ENCODE data around the gene CPPED1. TPM values are rescaled to one million over a fixed set of nuclear protein-coding genes. Genes with fewer than 3 reads are reported as not detected.

CPPED1 gene
- total RNA-seq, 4 donors from 2014 or later: 7.3 to 24.5 (median 11.8) TPM

DNA sequence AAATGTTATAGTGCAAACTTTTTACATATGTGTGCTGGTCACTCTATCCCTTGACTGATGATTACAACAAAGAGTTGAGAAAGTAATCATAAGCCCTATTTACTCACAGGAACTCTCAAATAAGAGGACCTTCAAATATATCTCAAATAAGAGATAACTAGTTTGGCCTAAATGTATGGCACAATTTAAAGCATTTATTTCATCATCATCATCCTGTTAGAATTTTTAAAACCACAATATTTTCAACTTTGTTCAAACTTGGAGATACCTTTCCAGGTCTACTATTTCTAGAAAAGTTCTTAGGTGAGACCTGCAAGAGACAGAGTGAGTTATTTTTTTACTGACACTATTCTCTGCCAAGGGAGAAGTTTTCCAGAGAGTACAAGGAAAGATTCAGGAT is 5.5 kb downstream of the CPPED1 start:
- Histone ChIP-seq H3K9me3 (no peaks in the 10 kb centered on the region), H3K4me3 (no peak overlapping the region), H3K4me1 (peaks cover 0 to 26% (median 12%) of the 10 kb centered on the region in 3 donors), H3K36me3 (no peaks in the 10 kb centered on the region), H3K27me3 (no peaks in the 10 kb centered on the region), H3K27ac (no peak overlapping the region)
- ATAC-seq: no peak
- no peak for TF ChIP-seq POLR2AphosphoS5 (IDR thresholded peaks at IDR 0.05)
- TF ChIP-seq POLR2A (IDR thresholded peaks at IDR 0.05): no peak
- no peak for TF ChIP-seq EP300 (IDR thresholded peaks at IDR 0.05)
- TF ChIP-seq, protein P1, sequence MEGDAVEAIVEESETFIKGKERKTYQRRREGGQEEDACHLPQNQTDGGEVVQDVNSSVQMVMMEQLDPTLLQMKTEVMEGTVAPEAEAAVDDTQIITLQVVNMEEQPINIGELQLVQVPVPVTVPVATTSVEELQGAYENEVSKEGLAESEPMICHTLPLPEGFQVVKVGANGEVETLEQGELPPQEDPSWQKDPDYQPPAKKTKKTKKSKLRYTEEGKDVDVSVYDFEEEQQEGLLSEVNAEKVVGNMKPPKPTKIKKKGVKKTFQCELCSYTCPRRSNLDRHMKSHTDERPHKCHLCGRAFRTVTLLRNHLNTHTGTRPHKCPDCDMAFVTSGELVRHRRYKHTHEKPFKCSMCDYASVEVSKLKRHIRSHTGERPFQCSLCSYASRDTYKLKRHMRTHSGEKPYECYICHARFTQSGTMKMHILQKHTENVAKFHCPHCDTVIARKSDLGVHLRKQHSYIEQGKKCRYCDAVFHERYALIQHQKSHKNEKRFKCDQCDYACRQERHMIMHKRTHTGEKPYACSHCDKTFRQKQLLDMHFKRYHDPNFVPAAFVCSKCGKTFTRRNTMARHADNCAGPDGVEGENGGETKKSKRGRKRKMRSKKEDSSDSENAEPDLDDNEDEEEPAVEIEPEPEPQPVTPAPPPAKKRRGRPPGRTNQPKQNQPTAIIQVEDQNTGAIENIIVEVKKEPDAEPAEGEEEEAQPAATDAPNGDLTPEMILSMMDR (IDR thresholded peaks at IDR 0.05): no peak

DNA sequence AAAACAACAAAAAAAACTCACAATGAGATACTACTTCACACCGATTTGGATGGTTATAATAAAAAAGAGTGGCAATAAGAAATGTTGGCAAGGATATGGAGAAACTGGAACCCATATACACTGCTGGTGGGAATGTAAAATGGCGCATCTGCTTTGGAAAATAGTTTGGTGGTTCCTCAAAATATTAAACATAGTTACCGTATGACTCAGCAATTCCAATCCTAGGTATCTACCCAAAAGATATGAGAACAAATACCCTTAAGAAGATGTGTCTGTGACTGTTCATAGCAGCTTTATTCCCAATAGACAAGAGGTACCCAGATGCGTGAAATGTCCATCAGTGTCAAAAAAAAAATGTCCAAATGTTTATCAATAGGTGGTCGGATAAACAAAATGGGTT is 7.2 kb downstream of the CPPED1 start:
- Histone ChIP-seq H3K4me1 (peaks cover 0 to 10% (median 0%) of the 10 kb centered on the region in 3 donors), H3K9me3 (no peaks in the 10 kb centered on the region), H3K27ac (no peak overlapping the region), H3K4me3 (no peak overlapping the region), H3K27me3 (no peaks in the 10 kb centered on the region), H3K36me3 (no peaks in the 10 kb centered on the region)
- no peak for ATAC-seq
- TF ChIP-seq POLR2AphosphoS5 (IDR thresholded peaks at IDR 0.05) (no peak), POLR2A (IDR thresholded peaks at IDR 0.05) (no peak)
- TF ChIP-seq, protein P1 (IDR thresholded peaks at IDR 0.05): no peak
- WGBS, 2 donors (ENCODE audit: low coverage in 1 of 2): 86 to 93% methylated on average over 5 of the region's 5 CpGs

DNA sequence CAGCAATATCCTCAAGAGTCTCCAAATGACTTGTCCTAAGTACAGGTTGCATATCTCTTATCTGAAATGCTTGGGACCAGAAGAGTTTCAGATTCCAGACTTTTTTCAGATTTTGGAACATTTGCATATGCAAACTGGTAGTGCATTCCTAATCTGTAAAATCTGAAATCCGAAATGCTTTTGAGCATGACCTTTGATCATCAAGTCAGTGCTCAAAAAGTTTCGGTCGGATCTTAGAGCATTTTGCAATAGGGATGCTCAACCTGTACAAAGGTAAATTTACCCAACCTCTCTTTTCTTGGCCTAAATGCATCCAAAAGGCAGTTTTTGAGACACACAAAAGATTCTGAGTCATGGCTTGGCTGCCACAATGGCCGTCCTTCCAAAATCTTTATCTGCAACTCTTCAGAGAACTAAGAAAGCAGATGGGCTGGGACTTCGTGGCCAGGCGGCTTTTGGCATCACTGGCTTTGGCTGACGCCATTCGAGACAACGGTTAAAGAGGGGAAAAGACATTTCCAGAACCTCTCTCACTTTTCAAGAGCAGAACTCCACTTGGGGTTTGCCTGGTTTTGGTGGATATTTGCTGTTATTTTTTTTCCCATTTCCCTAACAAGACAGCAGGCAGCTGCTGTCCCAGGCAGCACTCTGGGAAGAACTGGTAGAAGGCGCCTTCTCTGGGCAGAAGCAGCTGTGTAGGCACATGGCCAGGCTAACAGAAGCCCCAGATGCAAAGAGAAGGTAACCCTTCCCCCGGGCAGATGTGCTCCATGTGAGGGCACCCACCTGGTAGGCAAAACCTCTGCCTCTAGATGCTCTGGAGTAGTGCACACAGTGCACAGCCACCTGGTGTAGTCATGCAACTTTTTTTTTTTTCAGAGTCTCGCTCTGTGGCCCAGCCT is 8.9 kb downstream of the CPPED1 start:
- 58 to 78% methylated on average over 10 of the region's 12 CpGs for WGBS, 2 donors (ENCODE audit: low coverage in 1 of 2)
- ATAC-seq: no peak
- TF ChIP-seq POLR2A (IDR thresholded peaks at IDR 0.05) (no peak), EP300 (IDR thresholded peaks at IDR 0.05) (no peak), POLR2AphosphoS5 (IDR thresholded peaks at IDR 0.05) (no peak)
- TF ChIP-seq, protein P1 (IDR thresholded peaks at IDR 0.05): no peak
- Histone ChIP-seq H3K27me3 (no peaks in the 10 kb centered on the region), H3K4me1 (no peaks in the 10 kb centered on the region), H3K4me3 (no peak overlapping the region), H3K36me3 (no peaks in the 10 kb centered on the region), H3K27ac (no peak overlapping the region), H3K9me3 (no peaks in the 10 kb centered on the region)

DNA sequence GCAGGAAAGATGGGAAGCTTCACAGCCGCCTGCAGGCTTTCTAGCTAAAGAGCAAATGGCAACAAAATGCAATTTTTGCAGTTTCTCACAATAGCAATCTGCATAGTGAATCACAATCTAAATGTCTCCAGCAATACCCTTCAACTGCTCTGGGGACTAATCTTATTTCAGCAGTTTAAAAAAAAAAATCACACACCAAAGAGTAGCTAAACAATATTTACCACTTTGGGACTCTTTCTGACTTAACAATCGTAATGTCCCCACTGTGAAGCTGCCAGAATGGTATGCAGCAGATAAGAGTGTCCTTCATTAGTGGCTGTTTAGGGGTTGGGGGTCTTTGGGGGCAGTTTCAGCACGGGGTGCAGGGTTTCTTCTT is 9.8 kb downstream of the CPPED1 start:
- TF ChIP-seq, protein P1 (IDR thresholded peaks at IDR 0.05): no peak
- no peak for TF ChIP-seq POLR2A (IDR thresholded peaks at IDR 0.05)
- TF ChIP-seq EP300 (IDR thresholded peaks at IDR 0.05): no peak
- TF ChIP-seq POLR2AphosphoS5 (IDR thresholded peaks at IDR 0.05): no peak
- ATAC-seq: no peak
- H3K27ac ChIP-seq: no peak overlapping the region
- peaks cover 0 to 2% of the 10 kb centered on the region in 2 donors for H3K36me3 ChIP-seq
- H3K4me3 ChIP-seq: no peak overlapping the region
- H3K27me3 ChIP-seq: no peaks in the 10 kb centered on the region
- 40 to 55% methylated on average over 2 to 3 of the region's 3 CpGs for WGBS, 2 donors (ENCODE audit: low coverage in 1 of 2)
- no peaks in the 10 kb centered on the region for H3K9me3 ChIP-seq
- no peaks in the 10 kb centered on the region for H3K4me1 ChIP-seq

All from gastroesophageal sphincter (tissue), 4 donors.